BLaER1 treated with 17β-estradiol and CSF1 and Interleukin-3, amounts not matched to agents 10 nM and 100 nM (cell line): ENCODE data around the gene NOS1AP.

ENCODE experiments used
- H3K27ac ChIP-seq, 11 experiments: shearing (Covaris generic); formaldehyde crosslinking; 2 replicates each; pipeline ENCODE4 v1.8.1; 2022
- H3K27me3 ChIP-seq, 11 experiments: shearing (Covaris generic); formaldehyde crosslinking; 2 replicates each; pipeline ENCODE4 v1.8.1; 2022
- H3K36me3 ChIP-seq, 11 experiments: shearing (Covaris generic); formaldehyde crosslinking; 2 replicates each; pipeline ENCODE4 v1.8.1; 2022
- H3K4me1 ChIP-seq, 10 experiments: shearing (Covaris generic); formaldehyde crosslinking; 2 replicates each; pipeline ENCODE4 v1.8.1; 2022
- H3K4me2 ChIP-seq, 11 experiments: shearing (Covaris generic); formaldehyde crosslinking; 2 replicates each; pipeline ENCODE4 v1.8.1; 2022
- H3K4me3 ChIP-seq, 10 experiments: shearing (Covaris generic); formaldehyde crosslinking; 2 replicates each; pipeline ENCODE4 v1.8.1; 2022
- H3K9ac ChIP-seq, 11 experiments: shearing (Covaris generic); formaldehyde crosslinking; 2 replicates each; pipeline ENCODE4 v1.8.1; 2022
- H3K9me3 ChIP-seq, 11 experiments: shearing (Covaris generic); formaldehyde crosslinking; replicated peaks in 1 of 11; 2 replicates each; pipeline ENCODE4 v1.8.1; 2022
- H4K20me1 ChIP-seq, 11 experiments: shearing (Covaris generic); formaldehyde crosslinking; 2 replicates each; pipeline ENCODE4 v1.8.1; 2022
- Cebpa-rat ChIP-seq, 11 experiments: shearing (Covaris generic); IDR thresholded peaks; 2 replicates each; pipeline ENCODE4 v1.8.1; 2022

Gene NOS1AP

GRCh38 chr1:162328512-162328911 is 259.0 kb downstream of the NOS1AP start:
- Histone ChIP-seq H3K4me2 (peak overlapping the region in 3 of 11 experiments; percentile 44 to 52 (median 49); a peak in 6 of 22 replicates), H3K36me3 (no peaks in the 10 kb centered on the region), H3K4me1 (peaks cover 0 to 29% (median 0%) of the 10 kb centered on the region in 10 experiments; a peak in 7 of 20 replicates), H3K9me3 (no peaks in the 10 kb centered on the region), H3K4me3 (no peak overlapping the region), H3K27ac (no peak overlapping the region), H4K20me1 (no peaks in the 10 kb centered on the region), H3K9ac (no peak overlapping the region), H3K27me3 (no peaks in the 10 kb centered on the region)
- TF ChIP-seq Cebpa-rat (IDR thresholded peaks at IDR 0.05) = no peak

GRCh38 chr1:162329826-162330225 is 260.3 kb downstream of the NOS1AP start:
- Histone ChIP-seq H3K9ac (no peak overlapping the region), H3K4me1 (peaks cover 0 to 29% (median 0%) of the 10 kb centered on the region in 10 experiments; a peak in 7 of 20 replicates), H3K27ac (no peak overlapping the region), H3K4me2 (no peak overlapping the region), H3K36me3 (no peaks in the 10 kb centered on the region), H3K9me3 (no peaks in the 10 kb centered on the region), H4K20me1 (no peaks in the 10 kb centered on the region), H3K4me3 (no peak overlapping the region), H3K27me3 (no peaks in the 10 kb centered on the region)
- TF ChIP-seq Cebpa-rat (IDR thresholded peaks at IDR 0.05) = no peak

- no peaks in the 10 kb centered on the region for H3K4me1 ChIP-seq
- H3K4me3 ChIP-seq = no peak overlapping the region
- no peaks in the 10 kb centered on the region for H4K20me1 ChIP-seq
- H3K27ac ChIP-seq = no peak overlapping the region
- H3K9ac ChIP-seq = no peak overlapping the region
- no peak for TF ChIP-seq Cebpa-rat (IDR thresholded peaks at IDR 0.05)
- H3K9me3 ChIP-seq = no peaks in the 10 kb centered on the region
- H3K4me2 ChIP-seq = no peak overlapping the region
- H3K27me3 ChIP-seq = no peaks in the 10 kb centered on the region
- no peaks in the 10 kb centered on the region for H3K36me3 ChIP-seq
Observed at GRCh38 chr1:162333991-162334390, 264.5 kb downstream of the NOS1AP start.

GRCh38 chr1:162335126-162335525 is 265.6 kb downstream of the NOS1AP start:
- no peak for TF ChIP-seq Cebpa-rat (IDR thresholded peaks at IDR 0.05)
- H3K4me1 ChIP-seq = no peaks in the 10 kb centered on the region
- H4K20me1 ChIP-seq = no peaks in the 10 kb centered on the region
- no peak overlapping the region for H3K4me2 ChIP-seq
- H3K9ac ChIP-seq = no peak overlapping the region
- no peaks in the 10 kb centered on the region for H3K9me3 ChIP-seq
- H3K36me3 ChIP-seq = no peaks in the 10 kb centered on the region
- no peak overlapping the region for H3K4me3 ChIP-seq
- no peak overlapping the region for H3K27ac ChIP-seq
- no peaks in the 10 kb centered on the region for H3K27me3 ChIP-seq

GRCh38 chr1:162336621-162337285 is 267.3 kb downstream of the NOS1AP start:
- H3K4me3 ChIP-seq = no peak overlapping the region
- H4K20me1 ChIP-seq = no peaks in the 10 kb centered on the region
- H3K4me2 ChIP-seq = no peak overlapping the region
- H3K9me3 ChIP-seq = no peaks in the 10 kb centered on the region
- H3K9ac ChIP-seq = no peak overlapping the region
- no peak overlapping the region for H3K27ac ChIP-seq
- no peaks in the 10 kb centered on the region for H3K36me3 ChIP-seq
- no peaks in the 10 kb centered on the region for H3K27me3 ChIP-seq
- H3K4me1 ChIP-seq = no peaks in the 10 kb centered on the region
- no peak for TF ChIP-seq Cebpa-rat (IDR thresholded peaks at IDR 0.05)

GRCh38 chr1:162342452-162342983 is 273.0 kb downstream of the NOS1AP start:
- no peak overlapping the region for H3K9ac ChIP-seq
- H3K36me3 ChIP-seq = no peaks in the 10 kb centered on the region

GRCh38 chr1:162343470-162343869 is 274.0 kb downstream of the NOS1AP start:
- Histone ChIP-seq H3K36me3 (no peaks in the 10 kb centered on the region), H3K4me3 (no peak overlapping the region), H3K27me3 (no peaks in the 10 kb centered on the region), H4K20me1 (no peaks in the 10 kb centered on the region), H3K4me2 (no peak overlapping the region), H3K9me3 (no peaks in the 10 kb centered on the region), H3K9ac (no peak overlapping the region), H3K27ac (no peak overlapping the region), H3K4me1 (no peaks in the 10 kb centered on the region)
- TF ChIP-seq Cebpa-rat (IDR thresholded peaks at IDR 0.05) = no peak

More at GRCh38 chr1:162342452-162342983, 273.0 kb downstream of the NOS1AP start:
- H3K4me2 ChIP-seq = no peak overlapping the region
- TF ChIP-seq Cebpa-rat (IDR thresholded peaks at IDR 0.05) = no peak
- H3K4me3 ChIP-seq = no peak overlapping the region
- H3K27ac ChIP-seq = no peak overlapping the region
- H3K9me3 ChIP-seq = no peaks in the 10 kb centered on the region
- H3K4me1 ChIP-seq = no peaks in the 10 kb centered on the region
- H4K20me1 ChIP-seq = no peaks in the 10 kb centered on the region
- H3K27me3 ChIP-seq = no peaks in the 10 kb centered on the region

GRCh38 chr1:162347281-162347680 is 277.8 kb downstream of the NOS1AP start:
- TF ChIP-seq Cebpa-rat (IDR thresholded peaks at IDR 0.05) = no peak
- Histone ChIP-seq H3K27me3 (no peaks in the 10 kb centered on the region), H3K4me1 (peaks cover 0 to 26% (median 0%) of the 10 kb centered on the region in 10 experiments; a peak in 6 of 20 replicates), H3K4me2 (no peak overlapping the region), H3K9me3 (no peaks in the 10 kb centered on the region), H3K9ac (no peak overlapping the region), H3K27ac (no peak overlapping the region), H3K36me3 (no peaks in the 10 kb centered on the region), H4K20me1 (no peaks in the 10 kb centered on the region), H3K4me3 (no peak overlapping the region)

- H3K4me3 ChIP-seq = no peak overlapping the region
- no peaks in the 10 kb centered on the region for H3K36me3 ChIP-seq
- H3K27ac ChIP-seq = no peak overlapping the region; a peak in 2 of 22 replicates
- no peaks in the 10 kb centered on the region for H4K20me1 ChIP-seq
- H3K9ac ChIP-seq = no peak overlapping the region
- H3K27me3 ChIP-seq = no peaks in the 10 kb centered on the region
- TF ChIP-seq Cebpa-rat (IDR thresholded peaks at IDR 0.05) = no peak
- peaks cover 0 to 45% (median 4%) of the 10 kb centered on the region in 10 experiments; a peak in 6 of 20 replicates for H3K4me1 ChIP-seq
- no peaks in the 10 kb centered on the region for H3K9me3 ChIP-seq
- H3K4me2 ChIP-seq = peak overlapping the region in 4 of 11 experiments; percentile 2 to 68 (median 43); a peak in 6 of 22 replicates
Observed at GRCh38 chr1:162349635-162350330, 280.3 kb downstream of the NOS1AP start.
